GM21717 (cell line): ENCODE data around the gene COLEC12.
"Not testable (repeated sequence)": the region's sequence is repeated elsewhere in the genome, so short reads cannot be mapped to it uniquely, and the experiment has no call there.

Experiments used
- ATAC-seq: cut with Tn5 transposase; IDR thresholded peaks from one replicate; pipeline ENCODE4 v1.9.1; 2021; ENCODE audit warnings: mild to moderate bottlenecking, moderate library complexity; ENCODE audit not compliant: unreplicated experiment

COLEC12 gene

DNA sequence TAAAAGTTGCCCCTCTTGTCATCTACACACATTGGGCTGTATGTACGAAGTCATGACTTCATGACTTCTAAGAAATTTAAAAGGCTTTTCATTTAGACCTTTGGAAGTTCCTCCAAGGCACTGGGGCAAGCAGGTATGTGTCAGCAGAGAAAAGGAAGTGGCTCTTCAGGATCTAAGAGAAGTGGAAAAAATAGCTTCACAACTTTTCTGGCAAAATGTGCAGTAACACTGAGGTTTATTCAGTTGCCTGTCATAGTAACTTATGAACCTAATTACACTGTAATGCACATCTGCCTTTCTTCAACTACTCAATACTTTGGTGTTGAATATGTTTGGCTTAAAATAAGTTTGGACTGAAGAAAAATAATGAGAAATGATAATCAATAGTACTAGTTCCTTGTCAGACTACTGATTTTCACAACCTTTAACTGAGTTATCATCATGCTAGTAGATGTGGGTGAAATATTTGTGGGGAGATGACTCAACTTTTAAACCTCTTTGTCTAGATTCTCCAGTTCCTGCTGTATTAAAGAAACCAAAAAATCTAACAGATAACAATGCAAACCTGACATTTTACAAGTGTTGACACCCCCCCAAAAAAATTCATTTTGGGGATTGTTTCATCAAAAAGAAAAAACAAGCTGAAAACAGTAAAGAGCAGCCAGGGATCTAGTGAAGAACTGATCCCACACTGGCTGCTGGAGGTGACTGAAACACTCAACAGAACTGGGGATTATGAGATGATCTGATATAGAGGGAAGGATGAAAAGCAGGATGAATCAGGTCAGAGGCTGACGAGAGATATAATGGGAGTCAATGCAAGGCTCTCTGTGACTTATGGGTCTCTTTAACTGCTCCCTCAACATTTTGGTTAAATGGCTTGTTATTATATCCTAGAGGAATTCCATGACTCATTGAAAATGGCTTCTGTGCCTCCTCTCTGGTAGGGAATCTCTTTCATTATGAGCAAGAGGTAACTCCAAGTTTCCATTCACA is 84.6 kb downstream of the COLEC12 start:
- no peak for ATAC-seq

DNA sequence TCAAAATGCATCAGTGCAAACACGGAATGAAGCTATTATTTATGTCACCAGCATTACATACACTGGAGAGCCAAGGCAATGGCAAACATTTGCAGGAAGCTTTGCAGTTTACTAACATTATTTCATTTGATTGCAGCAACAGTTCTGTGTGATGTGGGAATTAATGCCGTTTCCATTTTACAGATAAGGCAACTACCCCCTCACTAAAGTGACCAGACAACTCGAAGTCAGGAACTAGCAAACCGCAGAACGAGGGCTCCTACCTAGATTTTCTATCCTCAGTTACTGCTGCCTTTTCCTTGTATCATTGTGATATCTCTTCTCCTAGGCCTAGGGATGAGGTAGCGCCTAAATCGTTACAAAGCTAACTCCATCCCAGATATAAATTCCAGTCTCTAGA is 85.5 kb downstream of the COLEC12 start:
- no peak for ATAC-seq

DNA sequence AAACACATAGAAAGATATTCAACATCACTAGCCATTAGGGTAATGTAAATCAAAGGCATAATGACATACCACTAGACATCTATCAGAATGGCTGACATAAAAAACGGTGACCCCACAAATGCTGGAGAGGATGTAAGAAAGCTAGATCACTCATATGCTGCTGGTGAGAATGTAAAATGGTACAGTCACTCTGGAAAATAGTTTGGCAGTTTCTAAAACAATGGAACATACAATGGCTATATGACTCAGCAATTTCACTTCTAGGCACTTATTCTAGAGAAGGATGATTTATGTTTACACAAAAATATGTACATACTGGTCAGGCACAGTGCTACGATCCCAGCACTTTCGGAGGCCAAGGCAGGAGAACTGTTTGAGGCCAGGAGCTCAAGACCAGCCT is 87.3 kb downstream of the COLEC12 start:
- ATAC-seq, result no peak

DNA sequence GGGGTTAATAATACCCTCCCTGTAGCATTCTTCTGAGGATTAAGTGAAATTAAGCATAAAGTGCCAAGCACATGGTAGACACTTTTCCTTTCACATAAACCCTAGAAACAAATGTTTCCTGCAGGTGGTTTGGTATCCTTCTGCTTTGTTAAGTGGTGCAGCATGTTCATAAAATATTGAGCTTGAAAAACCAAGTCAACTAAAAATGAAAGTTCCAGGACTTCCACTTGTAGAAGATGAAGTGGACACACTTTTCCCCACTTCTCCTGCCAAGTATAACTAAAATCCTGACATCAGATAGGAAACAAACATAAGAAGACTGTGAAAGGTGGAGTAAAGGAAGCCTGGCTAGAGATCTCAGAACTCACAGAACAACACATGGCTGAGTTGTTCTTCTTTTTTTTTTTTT is 90.5 kb downstream of the COLEC12 start:
- no peak for ATAC-seq

DNA sequence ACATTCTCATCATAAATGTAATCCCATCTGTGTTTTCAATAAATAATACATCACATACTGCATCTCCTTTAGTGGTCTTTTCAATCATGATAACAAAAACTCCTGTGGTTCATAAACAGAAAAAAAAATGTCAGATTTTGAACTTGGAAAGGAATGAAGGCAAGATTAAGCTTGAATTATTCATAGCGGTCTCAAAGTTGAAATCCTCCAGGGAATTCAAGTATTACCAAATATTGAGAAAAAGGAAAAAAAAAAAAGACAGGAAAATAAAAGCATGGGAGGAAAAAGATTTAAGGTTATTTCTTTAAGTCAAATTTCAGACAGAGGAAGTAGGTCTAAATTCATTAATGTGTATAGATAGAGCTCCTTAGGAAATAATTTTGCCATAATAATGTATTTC is 92.1 kb downstream of the COLEC12 start:
- no peak for ATAC-seq

DNA sequence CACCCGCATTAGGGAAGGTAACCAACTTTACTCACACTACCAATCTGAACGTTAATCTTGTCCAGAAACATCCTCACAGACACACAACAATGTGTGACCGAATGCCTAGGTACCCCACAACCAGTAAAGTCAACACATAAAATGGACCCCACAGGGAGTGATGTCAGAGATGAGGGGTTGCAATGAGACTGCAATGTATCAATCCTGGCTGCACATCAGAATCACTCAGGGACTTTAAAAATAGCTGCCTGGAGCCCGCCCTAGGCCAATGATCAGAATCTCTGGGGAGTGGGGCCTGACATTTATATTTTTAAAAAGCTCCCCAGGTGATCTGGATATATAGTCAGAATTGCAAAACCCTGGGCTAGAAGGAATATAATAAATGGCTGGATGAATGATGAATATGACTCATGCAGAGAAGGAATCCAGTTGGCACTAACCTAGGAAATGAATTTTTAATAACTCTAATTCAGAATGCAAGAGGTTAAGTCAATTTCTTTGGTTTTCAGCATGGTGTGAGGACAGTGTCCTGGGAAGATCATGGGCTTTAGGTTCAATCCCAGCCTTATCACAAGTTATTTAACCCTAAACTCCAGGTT is 92.8 kb downstream of the COLEC12 start:
- ATAC-seq, result no peak

DNA sequence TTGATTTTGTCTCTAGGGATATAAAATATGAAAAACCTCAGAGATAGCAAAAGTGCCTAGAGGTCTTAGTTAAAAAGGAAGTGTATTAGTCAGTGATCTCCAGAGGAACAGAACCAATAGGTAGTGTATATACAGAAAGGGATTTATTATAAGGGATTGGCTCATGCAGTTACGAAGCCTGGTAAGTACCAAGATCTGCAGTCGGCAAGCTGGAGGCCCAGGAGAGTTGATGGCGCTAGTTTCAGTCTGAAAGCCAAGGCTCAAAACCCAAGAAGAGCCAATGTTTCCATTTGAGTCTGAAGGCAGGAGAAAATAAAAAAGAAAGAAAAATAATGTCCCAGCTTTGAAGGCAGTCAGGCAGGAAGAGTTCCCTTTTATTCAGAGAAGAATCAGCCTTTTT is 93.3 kb downstream of the COLEC12 start:
- ATAC-seq, result no peak

DNA sequence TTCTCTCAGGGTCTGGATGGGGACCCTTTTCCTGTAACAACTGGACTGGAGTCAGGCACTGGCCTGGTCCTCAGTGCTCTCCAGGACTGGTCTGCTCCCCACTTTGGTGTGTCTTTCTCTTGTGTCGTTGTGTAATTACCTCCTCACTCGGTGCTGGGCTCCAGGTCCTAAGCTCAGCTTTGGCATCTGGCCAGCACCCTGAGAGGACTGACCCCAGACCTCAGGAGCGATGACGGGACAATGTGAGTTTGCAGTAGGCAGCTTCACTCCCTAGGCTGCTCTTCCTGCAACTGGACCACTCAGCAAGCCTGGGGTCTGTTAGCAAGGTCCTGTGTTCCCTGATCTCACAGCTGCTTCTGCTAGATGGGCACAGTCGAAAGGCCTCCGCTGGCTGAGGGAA is 93.8 kb downstream of the COLEC12 start:
- no peak for ATAC-seq

DNA sequence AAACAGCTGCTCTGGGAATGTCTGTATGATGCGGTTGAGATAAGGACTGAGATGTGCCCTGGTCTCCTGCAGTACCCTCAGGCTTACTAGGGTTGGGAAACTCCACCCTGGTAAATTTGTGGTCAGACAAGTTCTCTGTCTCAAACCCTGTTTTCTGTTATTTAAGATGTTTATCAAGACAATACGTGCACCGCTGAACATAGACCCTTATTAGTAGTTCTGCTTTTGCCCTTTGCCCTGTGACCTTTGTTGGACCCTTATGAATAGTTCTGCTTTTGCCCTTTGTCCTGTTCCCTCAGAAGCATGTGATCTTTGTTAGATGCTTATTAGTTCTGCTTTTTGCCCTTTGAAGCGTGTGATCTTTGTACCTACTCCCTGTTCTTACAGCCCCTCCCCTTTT is 95.5 kb downstream of the COLEC12 start:
- ATAC-seq, result not testable (repeated sequence)

DNA sequence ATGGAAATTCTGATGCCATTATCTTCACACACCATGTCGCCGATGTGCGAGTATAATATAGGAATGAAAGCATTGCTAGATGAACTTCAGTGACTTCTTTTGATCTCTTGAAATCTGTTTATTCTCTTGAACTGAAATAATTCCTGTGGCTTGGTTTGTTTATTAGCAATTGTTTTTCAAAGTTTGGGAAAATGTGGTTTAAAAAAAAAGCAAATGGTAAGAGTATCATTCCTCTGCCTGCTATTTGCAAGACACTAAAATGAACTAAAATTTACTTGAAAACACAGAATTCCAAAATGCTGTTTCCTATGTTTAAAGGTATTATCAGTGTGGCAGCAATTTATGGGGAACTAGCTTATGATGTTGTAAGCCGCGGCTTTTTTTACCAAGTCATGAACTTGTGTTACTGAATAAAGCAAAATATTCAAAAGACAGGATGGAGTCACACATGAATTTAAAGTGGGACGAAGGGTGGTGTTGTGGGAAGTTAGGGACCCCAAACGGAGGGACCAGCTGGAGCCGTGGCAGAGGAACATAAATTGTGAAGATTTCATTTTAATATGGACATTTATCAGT is 96.4 kb downstream of the COLEC12 start:
- no peak for ATAC-seq

DNA sequence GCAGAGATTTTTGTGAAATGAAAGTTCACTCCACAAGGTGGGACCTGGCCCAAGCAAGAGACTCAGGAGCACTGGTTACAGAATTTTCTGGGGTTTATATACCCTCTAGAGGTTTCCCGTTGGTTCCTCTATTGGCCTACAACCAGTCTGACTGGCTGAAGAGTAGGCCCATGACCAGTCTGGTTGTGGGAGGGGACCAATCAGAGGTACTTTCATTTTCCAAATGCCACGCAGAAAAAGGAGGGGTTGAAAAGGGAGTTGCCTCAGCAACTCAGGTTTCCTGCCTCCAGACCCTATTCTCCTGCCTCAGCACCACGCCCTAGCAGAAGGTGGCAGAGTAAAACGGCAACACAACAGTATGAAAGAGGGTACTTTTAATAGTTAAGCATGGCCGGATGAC is 98.4 kb downstream of the COLEC12 start:
- no peak for ATAC-seq

DNA sequence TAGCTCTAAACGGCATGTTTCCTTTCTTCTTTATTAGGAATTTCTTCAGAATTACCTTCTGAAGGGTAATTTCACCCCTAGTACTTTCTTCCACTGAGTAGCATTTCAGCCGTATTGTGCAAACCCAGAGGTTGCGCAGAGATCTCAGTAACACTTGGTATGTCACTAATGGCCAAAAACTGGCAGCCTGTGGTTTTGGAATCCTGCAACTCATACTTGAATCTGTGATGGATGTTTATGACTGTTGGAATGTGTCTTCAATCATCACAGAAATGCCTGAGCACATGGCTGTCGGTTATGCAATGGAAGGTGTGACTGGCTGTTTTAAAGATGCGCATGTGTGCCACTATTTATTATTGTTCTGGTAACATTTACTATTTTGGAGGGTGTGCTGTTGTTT is 100.0 kb downstream of the COLEC12 start:
- ATAC-seq, result no peak

DNA sequence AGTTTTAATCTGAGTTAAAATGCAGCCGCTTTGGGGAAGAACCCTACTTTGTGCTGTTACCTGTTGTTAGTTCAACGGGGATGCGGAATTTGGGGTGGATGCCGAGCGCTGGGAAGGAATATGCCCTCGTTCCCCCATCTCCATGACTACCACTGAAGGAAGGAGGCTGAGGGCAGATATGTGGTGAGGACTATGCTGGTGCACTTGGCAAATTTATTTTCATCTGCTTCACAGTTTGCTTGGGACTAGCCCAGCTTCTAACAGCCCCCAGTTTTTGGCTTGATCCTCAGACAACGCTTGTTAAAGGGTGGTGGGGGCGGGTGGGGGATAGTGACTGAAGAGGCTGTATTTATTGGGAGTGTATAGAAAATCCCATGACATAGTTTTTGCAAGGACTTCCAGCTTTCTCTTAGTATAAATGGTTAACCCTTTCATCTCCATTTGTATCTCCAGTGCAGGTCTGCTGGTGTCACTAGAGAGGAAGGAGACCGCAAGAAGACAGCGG is 100.8 kb downstream of the COLEC12 start:
- ATAC-seq, result no peak

DNA sequence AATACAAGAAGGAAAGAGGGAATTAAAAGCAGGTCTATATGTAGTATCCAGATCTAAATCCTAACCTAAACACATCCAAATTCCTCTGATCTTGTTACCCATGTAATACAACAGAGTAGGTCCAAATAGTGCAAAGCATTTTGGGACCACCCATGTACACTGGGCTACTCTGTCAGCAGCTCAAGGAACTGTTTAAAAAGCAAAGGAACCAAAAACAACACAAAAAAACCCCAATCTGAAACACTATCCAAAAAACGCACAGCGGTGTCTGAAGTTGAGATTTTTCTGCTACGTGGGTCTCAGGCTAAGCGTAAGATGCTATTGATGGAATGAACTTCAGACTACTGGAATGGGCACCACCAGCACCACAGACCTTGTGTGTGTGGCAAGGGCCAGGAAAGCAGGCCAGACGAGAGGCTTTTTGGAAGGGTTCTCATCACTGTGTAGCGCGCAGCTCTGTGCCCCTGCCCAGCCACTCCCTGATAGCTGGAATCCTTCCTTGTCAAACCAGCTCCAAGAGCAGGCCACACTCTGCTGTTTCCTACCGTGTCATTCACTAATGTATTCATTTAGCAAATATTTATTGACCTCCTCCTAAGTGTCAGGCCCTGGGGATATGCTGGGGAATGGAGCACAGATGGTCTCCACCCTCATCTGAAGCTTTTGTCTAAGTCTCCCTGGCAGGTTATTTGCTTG is 101.4 kb downstream of the COLEC12 start:
- no peak for ATAC-seq

DNA sequence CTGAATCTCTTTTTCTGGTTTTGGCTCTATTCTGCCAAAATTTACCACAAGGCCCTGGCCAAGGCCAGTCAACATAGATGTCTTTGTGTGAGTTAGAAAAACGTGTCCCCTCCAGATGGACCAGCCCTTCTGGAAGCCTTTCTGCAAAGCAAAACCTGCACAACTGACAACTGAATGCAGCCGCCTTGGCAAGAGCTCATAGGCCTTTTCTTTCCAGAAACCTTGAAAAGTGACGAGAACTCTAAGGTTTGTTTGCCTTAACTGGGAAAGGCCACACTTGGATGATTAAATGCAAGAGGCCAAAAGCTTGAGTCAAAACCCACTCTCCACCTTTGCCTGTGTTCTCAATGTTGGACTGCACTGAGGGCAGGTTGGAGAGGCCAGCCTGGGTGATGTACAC is 103.9 kb downstream of the COLEC12 start:
- no peak for ATAC-seq

DNA sequence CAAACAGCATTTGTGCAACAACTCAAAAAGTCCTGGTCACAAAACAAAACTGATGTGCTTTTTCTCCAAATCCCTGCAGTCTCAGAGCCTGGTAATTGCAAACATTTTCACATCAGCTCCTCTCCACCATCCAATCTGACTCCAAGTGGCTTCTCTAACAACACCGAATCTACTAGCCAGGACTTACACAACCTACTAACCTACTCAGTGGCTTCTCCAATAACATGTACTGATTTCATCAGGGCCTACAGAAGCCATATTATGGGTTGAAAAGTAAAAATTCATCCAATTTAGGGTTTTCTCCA is 104.3 kb downstream of the COLEC12 start:
- ATAC-seq, result no peak

DNA sequence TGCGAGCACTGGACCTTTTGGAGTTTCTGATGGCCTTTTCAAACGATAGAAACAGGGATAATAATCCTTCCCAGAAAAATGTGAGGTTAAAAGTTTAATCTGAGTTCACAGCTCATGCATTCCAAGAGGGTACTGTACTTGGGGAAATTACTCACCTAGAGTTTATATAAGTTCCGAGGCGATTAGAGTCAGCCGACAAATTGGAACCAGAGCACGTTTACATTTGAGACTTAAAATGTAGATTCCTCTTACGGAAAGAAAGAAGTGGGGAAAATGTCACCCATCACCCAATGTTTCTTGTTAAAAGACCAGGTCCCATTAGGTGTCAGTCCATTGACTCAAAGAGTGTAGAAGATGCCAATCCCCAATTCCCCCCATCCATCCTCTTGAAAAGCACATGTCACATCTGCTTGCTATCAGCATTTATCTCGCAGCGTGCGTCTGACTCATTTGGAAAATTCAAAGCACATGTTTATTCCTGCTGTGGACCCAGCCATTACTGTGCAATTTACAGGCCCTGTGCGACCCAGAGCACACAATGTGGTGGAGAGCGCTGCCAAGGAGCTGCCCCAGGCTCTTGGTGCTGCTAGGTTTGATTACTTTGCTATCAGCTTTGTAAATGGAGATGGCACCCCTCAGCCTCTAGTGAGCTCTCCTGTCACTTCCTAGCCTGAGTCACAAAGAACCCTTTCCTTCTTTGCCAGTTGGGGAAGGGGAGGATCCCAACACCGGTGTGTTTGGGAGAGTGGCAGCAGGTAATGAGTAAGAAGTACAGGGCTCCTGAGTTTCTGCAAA is 104.8 kb downstream of the COLEC12 start:
- no peak for ATAC-seq

DNA sequence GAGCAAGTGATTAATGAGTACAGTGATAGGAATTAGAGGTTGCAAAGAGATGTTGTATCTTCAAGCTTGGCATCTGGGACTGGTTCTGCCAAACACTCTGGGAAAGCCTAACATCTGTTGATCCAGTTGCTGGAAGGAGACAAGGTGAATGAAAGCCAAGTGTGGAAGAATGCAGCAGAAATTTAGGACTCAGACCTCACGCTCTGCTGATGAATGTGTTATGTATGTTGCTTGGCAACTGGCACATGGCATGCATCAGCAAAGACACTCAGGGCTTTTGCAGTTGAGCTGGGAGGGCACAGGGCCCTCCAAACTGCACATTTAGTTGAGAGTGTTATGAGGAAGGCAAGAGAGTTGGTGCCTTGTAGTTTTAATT is 105.5 kb downstream of the COLEC12 start:
- ATAC-seq, result no peak

DNA sequence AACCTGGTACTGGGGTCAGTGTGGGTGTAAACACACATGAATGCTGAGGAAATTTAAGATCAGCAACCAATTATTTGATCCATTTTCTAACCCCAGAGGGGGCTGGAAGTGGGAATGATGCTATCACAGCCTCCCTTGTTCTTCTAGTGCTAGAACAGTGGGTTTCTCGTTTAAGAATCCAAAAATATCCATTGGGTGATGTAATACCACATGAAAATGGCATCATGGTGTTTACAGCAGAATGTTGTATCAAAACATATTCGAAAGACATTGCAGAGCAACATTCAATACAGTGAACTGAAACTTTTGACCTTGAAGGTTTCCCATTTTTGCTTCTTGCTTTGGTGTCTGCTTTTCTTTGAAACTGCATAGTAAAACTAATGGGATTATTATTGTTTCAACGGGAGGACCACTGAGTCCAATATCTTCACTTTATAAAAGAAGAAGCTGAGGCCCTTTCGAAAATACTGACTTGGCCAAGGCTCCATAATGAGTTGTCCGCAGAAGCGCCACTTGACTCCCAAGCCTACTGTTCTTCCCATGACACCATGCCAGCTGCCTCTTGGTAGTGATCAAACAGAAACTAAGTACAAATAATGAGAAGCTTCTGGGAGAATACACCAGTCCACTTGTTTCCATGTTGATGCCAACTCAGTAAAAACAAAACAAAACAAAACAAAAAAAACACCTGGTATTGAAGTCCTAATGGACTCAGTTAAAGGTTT is 106.1 kb downstream of the COLEC12 start:
- ATAC-seq, result no peak

DNA sequence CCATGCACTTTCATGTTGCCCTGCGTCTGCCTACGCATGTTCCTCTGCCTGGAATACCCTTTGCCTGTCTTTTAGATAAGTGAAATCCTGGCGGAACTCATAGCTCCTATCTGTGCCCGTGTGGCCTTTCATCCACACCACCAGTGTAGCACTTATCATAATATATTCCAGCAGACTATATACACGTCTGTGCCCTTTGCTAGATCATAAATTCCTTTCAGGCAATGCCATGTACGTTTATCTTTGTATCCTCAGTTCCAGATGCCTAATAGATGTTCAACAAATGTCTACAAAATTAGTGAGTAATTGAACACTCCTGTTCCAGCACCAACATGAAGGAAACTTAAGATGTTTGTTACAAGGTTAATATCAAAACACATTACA is 106.9 kb downstream of the COLEC12 start:
- no peak for ATAC-seq
